Right lobe of liver (tissue), 4 donors: ENCODE results near the gene RASGRP1.

Experiments
- CTCF ChIP-seq, 4 donors: fragments of 200-600 bp in 3 of 4; fragments of 450-650 bp in 1 of 4; IDR thresholded peaks; one replicate each; pipeline versions ENCODE4 v1.5.1 to v1.8.0; 2016 to 2022; ENCODE audit warnings: antibody characterized with exemption in 4 of 4, mild to moderate bottlenecking in 2 of 4
- POLR2A ChIP-seq: fragments of 450-650 bp; IDR thresholded peaks from one replicate; pipeline ENCODE4 v1.6.1; 2017; ENCODE audit warnings: antibody characterized with exemption, mild to moderate bottlenecking
- donor health status: DM: no; HTN: no; CAD: no.
- donor health status: DM: no; HTN: no; CAD: no.
- donor health status: DM: no; HTN: yes; CAD: no.

GRCh38 chr15:38559131-38559530, 5.5 kb downstream of the RASGRP1 start:
- TF ChIP-seq CTCF (IDR thresholded peaks at IDR 0.05), result no peak
- no peak for TF ChIP-seq POLR2A
